ENCODE results near the gene ILDR1.
"Not testable (repeated sequence)": the region's sequence is repeated elsewhere in the genome, so short reads cannot be mapped to it uniquely, and the experiment has no call there.

ILDR1 gene

DNA sequence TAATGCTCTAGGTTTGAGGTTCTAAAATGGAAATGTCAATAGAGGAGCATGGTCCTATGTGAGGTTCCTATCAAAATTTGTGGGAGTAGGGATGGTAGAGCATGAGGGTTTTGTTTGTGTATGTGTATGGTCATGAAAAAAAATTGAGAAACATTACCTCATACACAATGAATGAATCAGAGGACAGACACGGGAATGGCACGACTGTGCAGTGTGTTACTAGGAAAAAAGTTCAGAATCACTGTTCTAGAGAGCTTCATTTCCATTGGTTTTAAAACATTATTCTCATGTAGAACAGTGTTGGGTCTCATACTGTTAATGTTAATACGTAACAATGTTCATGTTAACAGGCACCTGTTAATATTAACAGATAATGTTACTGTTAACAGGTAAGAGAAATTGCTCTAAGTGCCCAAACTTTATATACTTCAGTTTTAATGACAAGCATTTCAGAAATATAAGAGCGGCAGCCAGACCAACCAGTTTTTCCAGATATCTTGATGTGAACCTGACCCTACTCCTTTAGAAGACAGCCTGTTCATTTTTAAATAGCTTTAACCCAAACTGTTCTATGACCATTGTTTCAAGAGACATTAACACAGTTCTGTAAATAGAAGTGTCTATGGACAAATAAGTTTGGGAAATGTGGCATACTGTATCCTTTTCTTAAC, 79.8 kb downstream of the ILDR1 start:
- no peak for DNase-seq (ENCODE audit: low spot score)

DNA sequence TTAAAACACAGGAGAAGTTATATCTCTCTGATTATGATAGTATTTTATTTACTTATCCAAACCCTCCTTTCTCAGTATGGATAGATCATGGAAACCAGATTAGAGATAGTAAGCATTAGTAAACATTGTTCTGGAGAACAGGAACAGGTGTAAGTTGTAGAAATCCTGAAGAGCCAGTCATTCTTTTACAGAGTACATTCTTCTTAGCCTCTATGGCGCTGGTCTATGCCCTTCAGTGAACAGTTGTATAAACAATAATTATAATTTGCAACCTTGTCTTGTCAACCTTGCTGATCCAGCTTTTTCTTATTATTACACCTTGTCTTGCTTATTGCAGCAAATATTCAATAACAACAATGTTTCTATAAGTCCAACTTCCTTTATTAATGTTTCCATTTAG, 80.5 kb downstream of the ILDR1 start:
- DNase-seq (ENCODE audit: low spot score) = no peak

DNA sequence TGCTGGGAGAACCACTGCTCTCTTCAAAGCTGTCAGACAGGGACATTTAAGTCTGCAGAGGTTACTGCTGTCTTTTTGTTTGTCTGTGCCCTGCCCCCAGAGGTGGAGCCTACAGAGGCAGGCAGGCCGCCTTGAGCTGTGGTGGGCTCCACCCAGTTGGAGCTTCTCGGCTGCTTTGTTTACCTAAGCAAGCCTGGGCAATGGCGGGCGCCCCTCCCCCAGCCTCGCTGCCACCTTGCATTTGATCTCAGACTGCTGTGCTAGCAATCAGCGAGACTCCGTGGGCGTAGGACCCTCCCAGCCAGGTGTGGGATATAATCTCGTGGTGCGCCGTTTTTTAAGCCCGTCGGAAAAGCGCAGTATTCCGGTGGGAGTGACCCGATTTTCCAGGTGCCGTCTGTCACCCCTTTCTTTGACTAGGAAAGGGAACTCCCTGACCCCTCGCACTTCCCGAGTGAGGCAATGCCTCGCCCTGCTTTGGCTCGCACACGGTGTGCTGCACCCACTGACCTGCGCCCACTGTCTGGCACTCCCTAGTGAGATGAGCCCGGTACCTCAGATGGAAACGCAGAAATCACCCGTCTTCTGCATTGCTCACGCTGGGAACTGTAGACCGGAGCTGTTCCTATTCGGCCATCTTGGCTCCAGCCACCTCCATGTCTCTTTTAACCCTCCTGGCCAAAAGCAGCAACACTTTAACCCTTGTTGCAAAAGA, 83.7 kb downstream of the ILDR1 start:
- DNase-seq (ENCODE audit: low spot score) = not testable (repeated sequence)
